Kidney glomerular epithelial cell (primary cell): ENCODE measurements around the gene TXNRD2.
A peak's percentile ranks its signal among the peaks of the same experiment; 100 is the strongest.

Source experiments
- DNase-seq: peaks from one replicate; lab custom pipeline; 2025; lab: John Stamatoyannopoulos, UW

TXNRD2 gene

DNA sequence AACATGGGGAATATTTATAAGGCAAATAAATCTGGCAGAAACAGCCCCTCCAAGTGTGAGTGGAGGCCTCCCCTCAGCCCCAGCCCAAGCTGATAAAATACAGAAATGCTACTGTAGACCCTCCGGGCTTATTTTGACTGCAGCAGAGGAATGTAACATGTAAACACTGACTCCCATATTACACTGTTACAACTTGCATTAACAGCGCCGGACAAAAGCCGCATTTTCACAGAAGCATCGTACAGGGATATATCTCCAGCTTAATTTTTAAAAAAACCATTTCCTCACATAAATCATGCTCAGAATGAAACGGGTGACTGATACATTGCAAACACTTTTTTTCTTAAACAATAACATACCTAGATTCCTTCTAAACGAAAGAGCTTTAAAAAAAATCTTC lies 36.7 kb downstream of the TXNRD2 start:
- peak; percentile 1 for DNase-seq

DNA sequence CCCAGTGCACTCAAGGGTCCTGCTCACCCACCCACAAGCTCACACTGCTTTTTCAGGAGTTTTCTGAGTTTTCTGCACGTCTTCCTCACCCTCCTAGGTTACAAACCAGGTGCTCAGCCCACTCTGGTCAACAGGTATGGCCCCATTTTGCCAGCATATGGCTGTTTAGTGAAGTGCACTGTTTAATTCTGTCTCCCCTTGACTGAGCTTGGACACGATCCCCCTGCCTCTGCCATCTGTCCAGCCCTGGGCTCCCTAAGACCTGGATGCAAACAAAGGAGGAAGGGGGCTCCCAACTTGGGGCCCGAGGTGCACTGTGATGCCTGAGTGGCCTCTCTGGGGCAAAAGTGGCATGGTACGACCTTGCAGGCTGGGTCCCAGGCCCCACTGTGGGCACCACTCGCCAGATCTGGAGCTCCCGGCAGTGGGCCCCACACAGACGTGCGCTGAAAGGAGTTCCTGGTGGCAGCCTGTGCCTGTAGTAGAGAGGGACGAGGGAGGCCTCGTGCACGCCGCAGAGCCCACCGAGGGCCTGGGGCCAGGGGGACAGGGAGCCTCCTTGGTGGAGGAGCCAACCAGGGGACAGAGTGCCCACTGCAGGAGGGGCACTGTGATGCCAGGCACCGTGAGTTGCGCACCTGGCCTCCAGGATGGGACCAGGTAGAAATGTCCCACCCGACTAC lies 37.3 kb downstream of the TXNRD2 start:
- DNase-seq, result no peak

DNA sequence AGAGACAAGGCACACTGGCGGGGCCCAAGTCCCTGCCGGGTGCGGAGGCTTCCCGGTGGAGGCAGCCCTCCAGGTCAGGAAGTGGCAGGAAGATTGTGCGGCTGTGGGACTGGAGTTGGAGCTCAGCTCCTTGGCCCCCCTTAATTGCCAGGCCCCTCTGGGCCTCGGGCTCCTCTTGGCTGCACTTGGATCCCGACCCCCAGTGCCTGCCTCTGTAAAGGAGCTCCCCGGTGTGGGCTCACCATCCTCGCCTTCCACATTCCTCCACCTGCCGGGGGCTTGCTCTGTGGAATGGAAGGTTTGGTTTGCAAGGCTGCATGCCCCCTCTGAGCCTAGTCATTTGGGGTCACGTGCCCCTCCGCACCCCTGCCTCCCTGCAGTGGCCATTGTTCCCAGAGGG lies 38.1 kb downstream of the TXNRD2 start:
- no peak for DNase-seq

DNA sequence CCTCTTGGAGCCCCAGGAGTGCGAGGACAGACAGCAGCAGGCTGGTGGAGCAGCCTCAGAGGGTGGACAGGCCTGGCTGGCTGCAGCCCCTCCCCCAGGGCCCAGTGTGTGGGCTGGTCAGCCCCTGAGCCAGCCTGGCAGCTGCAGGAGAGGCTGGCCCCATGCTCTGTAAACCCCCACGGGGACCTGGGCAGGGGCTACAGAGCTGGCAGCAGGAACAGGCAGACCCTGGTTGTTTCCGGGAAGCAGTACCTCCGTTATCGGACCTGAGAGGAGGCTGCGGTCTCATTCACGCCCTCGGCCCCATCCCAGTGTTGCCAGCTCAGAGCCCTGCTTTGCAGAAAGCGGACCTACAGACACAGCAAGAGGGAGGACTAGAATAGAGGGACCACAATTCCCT lies 38.6 kb downstream of the TXNRD2 start:
- no peak for DNase-seq

DNA sequence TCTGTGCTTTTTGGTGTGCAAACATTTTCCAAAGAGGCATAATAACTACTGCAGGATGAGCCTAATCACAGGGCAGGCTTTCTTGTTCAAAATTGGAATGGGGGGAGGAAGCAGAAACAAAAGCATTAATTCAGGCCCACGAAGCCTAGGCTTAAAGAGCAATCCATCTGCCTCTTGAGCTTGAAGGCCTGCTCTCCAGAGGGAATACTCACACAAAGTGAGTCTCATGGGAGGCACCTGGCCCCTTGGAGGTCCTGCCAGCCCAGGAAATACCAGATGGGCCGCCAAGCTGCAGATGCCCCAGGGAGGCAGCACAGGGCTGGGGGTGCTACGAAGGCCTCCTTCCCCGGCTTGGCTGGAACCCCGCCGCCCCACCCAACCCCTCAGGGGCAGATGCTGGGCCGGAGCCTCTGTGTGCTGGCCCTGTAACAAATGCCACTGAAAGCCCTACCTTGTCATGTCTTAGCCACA lies 39.3 kb downstream of the TXNRD2 start:
- no peak for DNase-seq

DNA sequence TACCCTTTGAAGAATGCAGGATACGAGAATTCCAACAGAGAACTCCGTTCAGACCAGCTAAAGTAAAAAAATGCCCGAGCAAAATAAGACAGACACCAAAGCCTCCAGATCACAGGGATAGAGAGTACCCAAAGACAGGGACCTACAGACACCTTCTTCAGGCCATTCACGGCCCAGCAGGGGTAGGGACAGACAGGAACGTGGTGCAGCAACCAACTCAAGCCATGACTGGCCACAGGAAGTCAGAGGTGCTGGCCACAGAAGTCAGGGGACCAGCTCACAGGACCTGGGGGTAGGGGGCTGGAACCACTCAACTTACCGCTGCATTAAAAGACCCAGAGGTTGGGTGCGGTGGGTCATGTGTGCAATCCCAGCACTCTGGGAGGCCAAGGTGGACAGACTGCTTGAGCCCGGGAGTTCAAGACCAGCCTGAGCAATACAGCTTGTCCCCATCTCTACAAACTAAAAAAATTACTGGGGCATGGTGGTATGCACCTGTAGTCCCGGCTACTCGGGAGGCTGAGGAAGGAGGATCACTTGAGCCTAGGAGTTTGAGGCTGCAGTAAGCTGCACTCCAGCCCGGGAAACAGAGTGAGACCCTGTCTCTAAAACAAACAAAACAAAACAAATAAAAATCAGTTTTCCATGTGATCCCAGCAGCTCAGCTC lies 39.9 kb downstream of the TXNRD2 start:
- DNase-seq, result no peak

DNA sequence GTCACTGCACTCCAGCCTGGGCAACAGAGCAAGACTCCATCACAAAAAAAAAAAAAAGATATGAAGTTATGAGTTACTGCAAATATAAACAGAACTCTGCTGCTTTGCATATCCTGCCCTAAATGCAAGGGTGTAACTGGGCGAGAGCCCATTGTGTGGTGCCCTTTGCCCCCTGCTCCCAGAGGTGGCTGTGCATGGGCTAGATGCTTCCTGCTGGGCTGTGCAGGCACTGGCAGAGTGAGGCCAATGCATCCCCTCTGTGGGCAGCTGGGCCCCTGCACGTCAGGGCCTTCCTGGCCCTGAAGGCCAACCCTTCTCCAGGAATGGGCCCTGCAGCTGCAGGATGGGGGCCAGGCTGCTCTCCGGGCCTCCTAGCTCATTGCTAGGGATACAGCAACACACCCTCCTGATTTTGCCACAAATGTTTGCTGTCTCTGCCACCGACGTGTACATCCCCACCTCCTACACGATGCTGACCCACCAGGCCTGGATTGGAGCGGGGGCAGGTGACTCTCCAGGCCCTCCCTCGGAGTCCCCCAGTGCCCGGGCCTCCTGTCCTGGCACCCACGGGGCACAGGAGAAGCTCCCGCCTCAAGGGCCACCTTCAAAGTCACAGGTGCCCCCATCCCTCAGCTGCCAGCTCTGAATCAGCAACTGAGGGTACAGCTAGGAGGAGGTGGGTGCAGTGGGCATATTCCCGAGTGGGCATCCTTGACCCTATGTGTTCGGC lies 40.7 kb downstream of the TXNRD2 start:
- DNase-seq, result no peak

DNA sequence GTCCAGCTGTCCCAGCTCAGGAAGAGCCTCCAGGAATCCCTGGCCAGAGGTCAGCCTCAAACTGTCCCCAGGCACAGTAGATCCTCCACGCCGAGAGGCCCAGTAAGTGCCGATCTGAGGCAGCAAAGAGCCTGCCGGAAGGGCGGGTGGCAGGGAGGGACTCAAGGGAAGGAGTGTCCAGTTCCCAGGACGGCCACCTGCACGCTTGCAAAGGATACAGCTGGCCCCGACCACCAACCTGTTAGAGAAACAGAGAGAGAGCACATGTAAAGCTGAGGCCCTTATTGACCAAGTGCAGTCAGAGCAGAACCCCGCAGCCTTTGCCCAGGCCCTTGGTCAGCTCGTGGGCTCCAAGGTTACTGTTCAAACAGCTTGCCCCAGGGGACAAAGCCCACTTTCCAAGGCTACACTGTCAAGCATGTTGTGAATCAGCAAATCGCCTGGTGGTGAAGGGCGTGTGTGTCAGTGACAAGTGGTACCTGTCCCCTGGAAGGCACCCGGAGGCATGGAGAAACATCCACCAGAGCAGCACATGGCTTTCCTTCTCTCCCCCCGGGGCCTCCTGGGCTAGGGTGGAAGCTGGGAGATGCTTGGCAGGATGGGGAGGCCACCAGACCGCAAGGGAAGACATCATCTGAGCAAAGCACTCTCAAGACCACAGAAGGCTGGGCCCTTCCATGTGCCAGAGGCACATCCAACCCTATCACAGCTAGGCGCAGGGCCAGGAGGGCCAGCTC lies 42.6 kb downstream of the TXNRD2 start:
- no peak for DNase-seq

DNA sequence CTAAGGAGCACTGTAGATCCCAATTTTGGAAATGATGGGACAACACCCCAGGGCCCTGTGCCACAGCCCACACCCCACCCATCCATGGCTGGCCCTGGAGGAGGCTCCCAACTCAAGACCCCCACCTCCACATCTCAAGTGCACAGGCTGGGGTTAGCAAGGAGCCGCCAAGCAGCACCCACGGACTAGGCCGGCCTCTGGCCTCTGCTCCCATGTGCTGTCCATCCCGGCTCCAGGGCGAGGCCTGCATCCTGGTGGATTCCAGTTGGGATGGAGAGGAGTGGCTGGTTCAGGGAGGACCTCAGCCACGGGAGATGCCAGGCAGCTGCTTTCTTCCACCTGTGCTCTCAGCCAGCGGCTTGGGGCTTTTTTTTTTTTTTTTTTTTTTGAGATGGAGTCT lies 43.5 kb downstream of the TXNRD2 start:
- DNase-seq, result no peak

DNA sequence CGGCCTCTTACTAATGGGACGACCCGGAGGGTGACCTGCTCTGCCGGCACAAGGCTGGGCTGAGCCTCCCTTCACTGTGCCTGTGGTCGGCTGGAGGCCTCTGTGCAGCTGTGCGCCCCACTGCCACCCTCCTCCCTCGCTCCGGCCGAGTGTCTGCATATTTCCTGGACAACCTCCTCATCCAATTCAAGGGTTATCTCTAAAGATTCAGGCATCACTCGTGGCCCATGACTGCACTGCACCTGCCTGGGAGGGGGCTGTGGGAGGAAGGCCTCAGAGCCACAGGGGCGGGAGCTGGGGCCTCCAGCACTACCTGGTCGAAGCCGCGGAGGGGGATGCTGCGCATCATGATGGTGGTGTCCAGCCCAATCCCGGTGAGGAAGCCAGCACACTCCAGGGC lies 43.9 kb downstream of the TXNRD2 start:
- no peak for DNase-seq

DNA sequence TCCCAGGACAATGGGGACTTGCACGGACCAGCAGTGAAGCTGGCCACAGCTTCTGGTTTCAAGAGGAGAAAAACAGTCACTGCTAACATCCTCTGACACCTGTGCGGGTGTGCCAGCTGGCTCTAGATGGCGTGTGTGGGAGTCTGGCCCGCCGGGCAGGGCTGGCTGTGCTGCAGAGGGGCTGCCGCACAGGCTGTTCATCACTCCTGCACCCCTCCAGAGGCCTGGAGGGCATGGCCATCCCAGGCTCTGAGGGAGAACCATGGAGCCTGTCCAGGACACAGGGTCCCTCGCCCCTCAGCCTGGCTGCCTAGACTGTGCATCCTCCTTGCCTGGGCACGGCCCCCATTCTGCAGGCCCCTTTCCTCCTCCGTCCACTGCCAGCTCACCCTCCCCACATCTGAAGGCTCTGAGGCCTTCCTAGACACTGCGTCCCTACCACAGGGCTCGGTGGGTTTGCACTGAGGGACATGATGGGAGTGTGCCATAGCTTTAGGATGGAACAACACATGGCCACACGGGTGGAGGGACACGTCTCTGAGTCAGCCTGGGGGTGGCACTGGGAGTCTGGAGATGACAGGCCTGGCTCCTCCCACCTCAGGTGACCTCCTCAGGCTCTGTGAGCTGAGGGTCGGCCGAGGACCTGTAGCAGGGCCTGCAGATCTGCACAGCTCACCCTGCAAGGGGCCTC lies 44.8 kb downstream of the TXNRD2 start:
- peak; percentile 5 for DNase-seq

DNA sequence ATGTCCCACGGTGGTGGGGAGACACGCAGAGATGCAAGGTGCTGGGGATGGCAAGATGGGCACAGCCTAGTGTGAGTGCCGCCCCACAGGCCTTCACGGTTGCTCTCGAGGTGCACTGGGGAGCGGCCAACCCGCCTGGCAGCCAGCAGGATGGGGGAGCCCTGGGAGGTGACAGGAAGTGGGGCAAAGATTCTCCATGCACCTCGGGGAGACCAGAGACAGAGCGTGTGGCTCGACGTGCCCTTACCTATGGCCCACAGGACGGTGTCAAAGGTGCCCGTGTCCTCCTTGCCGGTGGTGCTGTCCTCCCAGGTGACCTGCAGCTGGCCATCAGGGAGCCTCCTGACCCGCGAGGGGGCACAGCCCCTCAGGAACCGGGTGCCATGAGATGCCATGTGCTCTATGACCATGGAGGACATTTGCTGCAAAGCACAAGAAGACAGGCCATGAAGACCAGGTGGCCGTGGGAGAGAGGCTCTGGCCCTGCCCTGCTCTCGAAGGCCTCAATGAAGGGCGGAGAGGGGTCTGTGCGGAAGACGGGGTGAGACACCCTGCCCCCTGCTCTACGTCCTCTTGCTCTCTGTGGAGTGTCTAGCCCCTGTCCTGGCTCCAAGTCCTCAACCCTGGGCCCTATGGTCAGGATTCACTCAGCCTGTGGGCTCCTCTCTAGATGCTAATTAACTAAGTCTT lies 46.3 kb downstream of the TXNRD2 start:
- no peak for DNase-seq

DNA sequence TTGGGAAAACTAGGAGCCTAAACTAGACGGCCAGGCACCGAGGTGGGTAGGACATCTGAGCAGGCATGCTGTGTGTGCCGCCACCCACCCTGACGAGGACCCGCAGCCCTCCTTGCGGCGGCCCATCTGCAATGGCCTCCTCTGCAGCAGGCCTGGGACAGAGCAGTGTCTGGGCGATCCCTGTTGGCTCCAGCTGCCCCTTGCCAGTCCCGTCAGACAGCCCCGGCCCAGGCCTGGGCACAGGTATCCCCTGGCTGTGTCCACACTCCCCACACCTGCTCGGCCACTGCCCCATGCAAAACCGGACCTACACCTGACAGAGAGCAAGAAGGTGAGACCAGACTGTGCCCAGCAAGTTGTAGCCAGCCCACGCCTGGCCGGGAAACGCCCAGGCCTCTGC lies 48.3 kb downstream of the TXNRD2 start:
- no peak for DNase-seq

DNA sequence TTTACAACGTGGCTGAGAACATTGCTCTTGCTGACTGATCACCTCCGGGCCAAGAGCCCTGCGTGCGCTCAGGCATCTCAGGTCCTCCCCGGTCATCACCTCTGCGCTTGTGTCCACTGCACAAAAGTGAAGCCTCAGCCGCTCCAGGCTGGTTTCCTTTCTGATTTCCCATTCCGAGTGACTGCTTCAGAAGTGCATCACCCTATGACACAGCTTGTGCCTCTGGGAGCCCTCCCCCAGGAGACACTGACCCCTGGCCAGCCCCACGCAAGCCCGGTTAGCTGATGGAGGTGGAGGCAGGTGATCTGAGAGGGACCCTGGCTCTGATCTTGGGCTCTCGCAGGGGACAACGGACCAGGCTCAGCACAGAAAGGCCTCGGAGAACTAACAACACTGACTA lies 48.7 kb downstream of the TXNRD2 start:
- peak; percentile 40 for DNase-seq

DNA sequence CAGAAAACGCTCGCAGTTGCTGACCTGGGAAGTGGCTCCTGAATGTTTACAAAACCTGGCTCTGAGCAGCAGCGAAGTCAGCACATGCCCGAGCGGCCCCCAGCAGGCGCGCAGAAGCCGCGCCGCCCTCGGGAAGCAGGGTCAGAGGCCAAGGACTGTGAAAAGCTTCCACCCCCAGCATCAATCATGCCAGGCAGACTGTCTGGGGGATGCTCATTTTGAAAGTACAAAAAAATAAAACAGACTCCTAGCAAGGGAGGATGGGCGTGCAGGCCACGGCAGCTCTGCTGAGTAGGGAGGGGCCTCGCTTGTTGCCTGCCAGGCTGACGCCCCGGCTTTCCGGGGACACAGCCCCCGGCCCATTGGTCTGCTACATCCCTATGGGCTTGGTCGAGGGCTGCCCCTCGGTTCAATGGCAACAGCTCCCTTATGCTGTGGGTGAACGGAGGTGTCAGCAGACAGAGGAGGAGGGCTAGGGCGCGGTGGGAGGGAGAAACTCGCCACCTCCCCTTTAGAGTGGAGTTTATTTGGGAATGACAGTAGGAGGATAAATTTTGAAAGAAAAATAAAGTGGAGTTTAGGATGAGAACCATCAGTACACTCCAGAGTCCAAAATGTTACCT lies 49.2 kb downstream of the TXNRD2 start:
- DNase-seq, result peak; percentile 44

DNA sequence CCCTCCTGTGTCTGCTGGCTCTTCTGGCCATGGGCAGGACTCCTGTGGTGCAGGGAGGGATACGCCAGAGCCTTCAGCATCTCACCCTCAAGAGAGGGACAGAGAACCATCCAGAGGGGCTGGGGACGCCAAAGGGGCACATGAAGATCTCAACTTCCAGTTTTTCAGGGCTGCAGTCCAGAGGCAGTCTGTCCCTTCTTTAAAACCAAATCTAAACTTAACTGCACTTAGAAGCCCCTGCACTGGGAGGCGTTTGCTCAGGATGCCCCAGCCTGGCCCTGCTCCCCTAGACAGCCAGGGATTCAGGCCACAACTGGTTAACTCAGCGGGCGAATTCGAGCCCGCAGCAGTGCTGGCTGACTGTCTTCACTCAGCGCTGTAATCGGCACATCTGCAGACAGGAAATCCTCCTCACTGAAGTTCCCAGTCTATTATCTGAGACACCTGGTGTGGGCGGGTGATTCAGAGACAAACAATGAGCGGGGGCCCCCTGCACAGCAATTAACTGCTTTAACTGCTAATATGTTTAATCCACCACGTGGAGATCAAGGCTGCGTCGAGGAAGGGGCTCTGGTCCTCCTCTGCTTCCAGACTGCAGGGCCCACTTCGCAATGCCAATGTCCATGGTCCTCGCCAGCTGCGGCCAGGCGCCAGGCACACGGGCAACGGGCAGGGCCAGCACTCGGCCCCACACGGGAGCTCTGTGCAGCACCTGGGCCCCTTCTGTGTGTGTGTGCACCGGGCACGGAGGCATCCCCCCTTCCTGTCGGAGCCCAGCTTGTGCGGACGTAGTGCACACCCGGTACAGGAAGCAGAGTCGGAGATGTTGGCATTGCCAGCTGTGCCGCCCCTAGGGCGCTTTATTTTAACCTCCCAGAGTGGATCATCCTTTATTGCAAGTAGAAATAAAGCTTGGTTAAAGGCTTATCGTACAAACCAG lies 50.0 kb downstream of the TXNRD2 start:
- peak; percentile 92 for DNase-seq

DNA sequence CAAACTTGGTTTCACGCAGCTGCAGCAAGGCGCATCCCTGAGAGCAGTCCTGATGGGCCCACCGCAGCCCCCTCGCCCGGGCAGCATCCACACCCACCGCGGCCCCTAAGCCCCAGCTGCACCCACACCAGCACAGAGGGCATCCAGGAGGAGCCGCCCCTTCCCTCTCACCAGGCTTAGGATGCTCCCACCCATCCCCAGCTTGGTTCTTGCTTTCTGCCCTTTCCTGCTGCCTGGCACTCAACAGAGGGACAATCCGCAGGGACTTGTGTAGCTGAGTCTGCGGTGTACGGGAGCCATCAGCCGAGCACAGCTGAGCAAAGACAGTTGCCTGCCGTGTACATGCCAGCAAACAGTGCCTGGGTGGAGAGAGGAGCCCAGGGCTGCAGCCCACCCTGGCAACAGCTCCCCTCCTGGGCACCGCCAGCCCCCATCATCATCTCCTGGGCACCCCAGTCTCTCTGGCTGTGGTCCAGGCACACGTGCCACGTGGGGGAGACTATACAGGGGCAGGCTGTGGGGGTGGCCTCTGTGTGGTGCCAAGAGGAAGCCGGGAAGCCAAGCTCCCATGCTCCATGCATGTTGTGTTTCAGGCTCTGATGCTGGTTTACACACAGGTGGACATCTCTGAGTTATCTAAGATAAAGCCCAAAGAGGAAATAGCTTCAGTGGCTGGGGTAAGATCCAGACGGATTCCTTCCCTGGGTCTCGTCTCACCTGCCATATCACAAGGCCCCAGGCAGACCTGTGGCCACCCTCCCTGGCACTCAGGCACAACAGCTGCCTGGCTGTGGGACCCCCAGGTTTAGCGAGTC lies 50.9 kb downstream of the TXNRD2 start:
- no peak for DNase-seq

DNA sequence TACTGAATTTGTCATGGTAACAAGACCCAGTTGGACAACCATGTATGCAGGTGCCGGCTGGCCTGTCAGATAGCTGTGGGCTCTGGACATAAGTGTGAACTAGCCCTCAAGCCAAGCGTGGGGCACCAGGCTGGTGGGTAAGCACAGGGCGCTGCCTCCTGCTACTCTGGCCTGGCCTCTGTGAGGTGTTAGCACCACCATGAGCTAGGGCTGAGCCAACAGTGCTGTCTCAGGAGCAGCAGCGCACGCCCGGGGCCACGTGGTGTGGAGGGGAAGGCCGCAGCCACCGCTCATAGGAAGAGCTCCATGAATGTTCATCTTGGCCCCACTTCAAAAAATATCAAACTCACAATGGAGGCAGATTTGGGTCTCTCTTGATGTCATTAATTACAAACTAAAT lies 51.7 kb downstream of the TXNRD2 start:
- no peak for DNase-seq
